Heart left ventricle (tissue), 16 donors: Measurements from ENCODE around the gene ADAT1. TPM values are rescaled to one million over a fixed set of nuclear protein-coding genes. Genes with fewer than 3 reads are reported as not detected.
A peak's percentile ranks its signal among the peaks of the same experiment; 100 is the strongest.

Source experiments
- ATAC-seq, 4 donors: fragments of 200-7000 bp; cut with Tn5 transposase; one replicate each; pipeline ENCODE4 v1.9.1; 2020 to 2022; ENCODE audit warnings: moderate library complexity in 4 of 4, mild to moderate bottlenecking in 3 of 4, moderate number of reproducible peaks in 1 of 4
- DNase-seq, 5 donors: peaks; one replicate each; pipeline ENCODE4 v3.0.0-alpha.2; 2020
- H3K27ac ChIP-seq, 12 donors: fragments of 200-600 bp; sonication (generic) in 4 of 12; one replicate each; pipeline versions ENCODE4 v1.5.0 to v1.8.0; 2016 to 2022; ENCODE audit warnings: mild to moderate bottlenecking in 2 of 12
- H3K27me3 ChIP-seq, 9 donors: fragments of 200-600 bp; sonication (generic) in 2 of 9; one replicate each; pipeline versions ENCODE4 v1.5.1 to v1.8.0; 2016 to 2022; ENCODE audit warnings: mild to moderate bottlenecking in 3 of 9
- H3K36me3 ChIP-seq, 9 donors: fragments of 200-600 bp; sonication (generic) in 2 of 9; one replicate each; pipeline versions ENCODE4 v1.5.0 to v1.8.0; 2018 to 2022; ENCODE audit warnings: mild to moderate bottlenecking in 2 of 9
- H3K4me1 ChIP-seq, 12 donors: fragments of 200-600 bp; sonication (generic) in 4 of 12; one replicate each; pipeline versions ENCODE4 v1.5.0 to v1.8.0; 2016 to 2022; ENCODE audit warnings: mild to moderate bottlenecking in 3 of 12
- H3K4me3 ChIP-seq, 12 donors: fragments of 200-600 bp; sonication (generic) in 4 of 12; one replicate each; pipeline versions ENCODE4 v1.5.0 to v1.8.0; 2017 to 2022; ENCODE audit warnings: mild to moderate bottlenecking in 9 of 12, moderate library complexity in 4 of 12
- H3K9me3 ChIP-seq, 12 donors: fragments of 200-600 bp; sonication (generic) in 4 of 12; one replicate each; pipeline versions ENCODE4 v1.5.0 to v1.8.0; 2016 to 2022; ENCODE audit warnings: mild to moderate bottlenecking in 1 of 12
- POLR2A ChIP-seq, 2 donors: fragments of 450-650 bp; IDR thresholded peaks; one replicate each; pipeline ENCODE4 v1.6.1; 2017; ENCODE audit warnings: antibody characterized with exemption in 2 of 2, mild to moderate bottlenecking in 2 of 2, moderate library complexity in 2 of 2
- WGBS, 4 donors: extraction: QIAGEN DNeasy Blood & Tissue Kit in 2 of 4; methylation state at CpG; one replicate each; pipeline versions ENCODE4 v1.1.5 to v1.1.7; 2013 to 2018; 5-methylcytosine and 5-hydroxymethylcytosine counted together
- intact Hi-C, 10 donors: fragments of 100-400 bp; cut with DNase I; formaldehyde crosslinking; loops; one replicate each; pipeline versions ENCODE4 v1.11.1 to v1.14.2; 2022
- polyA plus RNA-seq, 2 donors: library from polyadenylated mRNA; stranded (reverse); fragments of 200-250 nt; gene quantifications; one replicate each; pipeline ENCODE4 v1.2.3, GENCODE V29; 2013
- total RNA-seq, 9 donors: library from RNA; depleted of rRNA in 2 of 9; stranded (reverse); fragments of >200 nt in 2 of 9; fragmentation: NEBNext Ultra II Directional in 3 of 9; extraction: Animal tissue kit (Norgen Biotek cat#: 25700) in 3 of 9; gene quantifications; one replicate each; pipeline versions ENCODE4 v1.1.0 to v1.2.4, GENCODE V29; 2016 to 2023
- TF ChIP-seq, protein P1 (sequence below), 12 donors: fragments of 200-600 bp; sonication (generic) in 4 of 12; IDR thresholded peaks; one replicate each; pipeline versions ENCODE4 v1.5.0 to v1.8.0; 2018 to 2022; ENCODE audit warnings: antibody characterized with exemption in 12 of 12, mild to moderate bottlenecking in 5 of 12
- donor health status: ischemic (EF 13 %, LVEDD 7.1; RV severe dilation, severe dysfunction).
- donor health status: healthy with polysubstance abuse.
- donor health status: DM: no; HTN: yes; CAD: no.
- donor health status: DM: no; HTN: no; CAD: no.
- donor health status: ischemic (EF 25% LVEDD 6.9; RV normal size, moderate dysfunction).
- donor health status: ischemic (EF 25% LVEDD 5.7; RV mildly dilated, moderate dysfunction).
- donor health status: healthy.
- donor health status: DM: yes; HTN: yes; CAD: no.
- donor health status: ischemic (EF 35%, LVEDD 5.7; RV mildly dilated, moderate dysfunction).
- donor health status: nonischemic (EF 11% LVEDD 7.7; RV severe dilation, severe dysfunction).
- donor health status: DM: yes; HTN: yes; CAD: no.
- donor health status: PGD.
- donor health status: ischemic (EF 29% LVEDD 5.4; RV normal size, mild dysfunction).
- donor health status: nonischemic (EF 23%, LVEDD 6.1; RV moderate dilation, normal function).

ADAT1 gene
- total and polyA plus RNA-seq, 11 donors, result 8.0 to 37.5 (median 21.0) TPM

DNA sequence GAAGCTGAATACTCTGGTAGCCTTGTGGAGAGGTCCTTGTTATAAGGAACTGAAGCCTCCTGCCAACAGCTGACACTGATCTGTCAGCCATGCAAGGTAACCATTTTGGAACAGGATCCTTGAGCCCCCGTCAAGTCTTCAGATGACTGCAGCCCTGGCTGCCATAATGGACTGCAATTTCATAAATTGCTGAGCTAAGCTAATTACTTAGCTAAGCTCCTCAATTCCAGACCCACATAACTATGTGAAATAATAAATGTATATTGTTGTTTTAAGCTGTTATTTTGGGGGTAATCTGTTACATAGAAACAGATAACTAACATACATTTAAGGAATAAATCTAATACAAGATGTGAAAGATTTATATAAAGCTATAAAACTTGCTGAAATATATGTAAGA, 16.6 kb downstream of the ADAT1 start:
- ATAC-seq (no peak), DNase-seq (no peak)
- intact Hi-C loops, result no loop called here
- no peak overlapping the region for H3K27ac ChIP-seq
- 89 to 100% (median 97%) methylated on average over 1 of the region's 1 CpG for WGBS, 4 donors
- H3K27me3 ChIP-seq, result no peaks in the 10 kb centered on the region
- no peaks in the 10 kb centered on the region for H3K4me1 ChIP-seq
- no peak overlapping the region for H3K4me3 ChIP-seq
- TF ChIP-seq, protein P1, sequence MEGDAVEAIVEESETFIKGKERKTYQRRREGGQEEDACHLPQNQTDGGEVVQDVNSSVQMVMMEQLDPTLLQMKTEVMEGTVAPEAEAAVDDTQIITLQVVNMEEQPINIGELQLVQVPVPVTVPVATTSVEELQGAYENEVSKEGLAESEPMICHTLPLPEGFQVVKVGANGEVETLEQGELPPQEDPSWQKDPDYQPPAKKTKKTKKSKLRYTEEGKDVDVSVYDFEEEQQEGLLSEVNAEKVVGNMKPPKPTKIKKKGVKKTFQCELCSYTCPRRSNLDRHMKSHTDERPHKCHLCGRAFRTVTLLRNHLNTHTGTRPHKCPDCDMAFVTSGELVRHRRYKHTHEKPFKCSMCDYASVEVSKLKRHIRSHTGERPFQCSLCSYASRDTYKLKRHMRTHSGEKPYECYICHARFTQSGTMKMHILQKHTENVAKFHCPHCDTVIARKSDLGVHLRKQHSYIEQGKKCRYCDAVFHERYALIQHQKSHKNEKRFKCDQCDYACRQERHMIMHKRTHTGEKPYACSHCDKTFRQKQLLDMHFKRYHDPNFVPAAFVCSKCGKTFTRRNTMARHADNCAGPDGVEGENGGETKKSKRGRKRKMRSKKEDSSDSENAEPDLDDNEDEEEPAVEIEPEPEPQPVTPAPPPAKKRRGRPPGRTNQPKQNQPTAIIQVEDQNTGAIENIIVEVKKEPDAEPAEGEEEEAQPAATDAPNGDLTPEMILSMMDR (IDR thresholded peaks at IDR 0.05), result no peak
- TF ChIP-seq POLR2A (IDR thresholded peaks at IDR 0.05), result no peak
- peaks cover 0 to 5% (median 0%) of the 10 kb centered on the region in 12 donors for H3K9me3 ChIP-seq
- peaks cover 0 to 97% (median 92%) of the 10 kb centered on the region in 9 donors for H3K36me3 ChIP-seq

DNA sequence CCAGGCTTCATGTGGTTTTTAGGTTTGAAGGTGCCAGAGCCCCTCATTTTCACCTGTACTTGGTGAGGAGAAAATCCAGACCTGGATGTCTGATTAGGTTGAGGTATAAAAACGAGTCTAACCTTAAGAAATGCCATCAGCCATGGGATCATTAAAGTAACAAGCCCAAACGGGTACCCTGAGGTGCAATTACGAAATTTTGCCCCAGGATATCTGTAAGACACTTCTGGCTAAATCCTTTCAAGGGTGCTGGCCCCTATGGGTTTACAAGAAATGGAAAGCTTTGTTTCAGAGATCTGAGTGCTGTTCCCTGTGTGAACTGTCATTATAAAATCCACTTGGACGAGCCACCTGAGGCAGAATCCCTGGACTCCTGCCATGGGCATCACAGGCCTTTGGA, 19.8 kb downstream of the ADAT1 start:
- WGBS, 4 donors, result 91 to 96% (median 93%) methylated on average over 4 of the region's 4 CpGs
- H3K4me1 ChIP-seq, result peaks cover 0 to 2% (median 0%) of the 10 kb centered on the region in 12 donors
- peaks cover 0 to 5% (median 0%) of the 10 kb centered on the region in 12 donors for H3K9me3 ChIP-seq
- TF ChIP-seq, protein P1 (IDR thresholded peaks at IDR 0.05), result no peak
- no peak for TF ChIP-seq POLR2A (IDR thresholded peaks at IDR 0.05)
- no peak overlapping the region for H3K4me3 ChIP-seq
- H3K27me3 ChIP-seq, result no peaks in the 10 kb centered on the region
- no peak for ATAC-seq
- DNase-seq, result no peak
- H3K27ac ChIP-seq, result no peak overlapping the region
- peaks cover 0 to 95% (median 84%) of the 10 kb centered on the region in 9 donors for H3K36me3 ChIP-seq
- intact Hi-C loops, result no loop called here

DNA sequence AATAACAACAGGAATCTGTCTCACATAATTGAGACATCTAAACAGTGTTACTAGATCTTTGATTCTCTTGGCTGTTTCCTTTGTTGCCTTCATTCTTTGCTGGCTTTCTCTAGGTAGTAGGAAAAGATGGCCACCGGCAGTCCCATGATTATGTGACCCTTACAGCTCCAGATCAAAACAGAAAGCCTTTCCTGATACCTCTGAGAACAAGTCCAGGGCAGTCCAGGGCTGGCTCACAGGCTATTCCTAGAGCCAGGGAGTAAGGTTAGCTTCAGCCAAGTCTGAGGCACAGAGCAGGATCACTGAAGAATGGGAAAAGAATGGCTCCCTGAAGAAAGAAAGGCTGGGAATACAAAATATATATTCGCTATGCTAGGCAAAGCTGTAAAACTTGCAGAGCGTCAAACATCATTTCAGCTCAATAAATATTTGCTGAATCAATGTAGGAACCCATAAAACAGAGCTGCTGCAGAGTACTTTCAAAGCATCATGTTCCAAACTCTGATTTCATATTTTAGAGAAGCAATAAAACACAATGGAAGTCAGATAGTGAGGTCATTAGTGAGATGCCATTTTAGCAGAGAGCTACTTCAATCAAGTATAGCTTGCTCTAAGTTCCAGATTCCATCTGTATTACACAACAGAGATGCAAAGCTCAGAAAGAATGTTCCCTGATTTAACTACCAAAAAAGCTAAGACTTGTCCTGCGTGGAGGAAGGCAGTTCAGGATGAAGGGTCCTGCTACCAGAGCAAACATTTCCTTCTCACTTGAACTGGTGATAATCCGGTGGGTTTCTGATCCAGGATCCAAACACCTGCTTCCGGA, 23.4 kb downstream of the ADAT1 start:
- Histone ChIP-seq H3K9me3 (peaks cover 0 to 6% (median 0%) of the 10 kb centered on the region in 12 donors), H3K27me3 (no peaks in the 10 kb centered on the region), H3K4me3 (no peak overlapping the region), H3K4me1 (peaks cover 0 to 6% (median 0%) of the 10 kb centered on the region in 12 donors), H3K36me3 (peaks cover 0 to 84% (median 60%) of the 10 kb centered on the region in 9 donors), H3K27ac (peak overlapping the region in 7 of 12 donors; percentile 13 to 70 (median 44))
- WGBS, 4 donors, result 83 to 95% (median 92%) methylated on average over 6 of the region's 6 CpGs
- TF ChIP-seq, protein P1 (IDR thresholded peaks at IDR 0.05), result no peak
- TF ChIP-seq POLR2A (IDR thresholded peaks at IDR 0.05), result no peak
- DNase-seq, result no peak
- intact Hi-C loops, result loop anchor here in 1 of 10 donors (10.0 kb wide), 1 partner anchor 125 kb away; no protein-coding TSS in a partner anchor
- peak; percentile 72 to 80 (median 79) for ATAC-seq
